IMR-90 (cell line): ENCODE measurements around the gene SLC4A5.

Experiments
- FOS ChIP-seq: fragments of 150-350 bp; IDR thresholded peaks from 2 replicates; pipeline ENCODE4 v1.6.1; 2016; ENCODE audit warnings: low read depth, low read length
- POLR2A ChIP-seq: IDR thresholded peaks from 2 replicates; pipeline ENCODE4 v1.6.1; 2012; ENCODE audit warnings: mild to moderate bottlenecking, low read depth, low read length
- SMC3 ChIP-seq: fragments of 150-350 bp; IDR thresholded peaks from 2 replicates; pipeline ENCODE4 v1.6.1; 2016; ENCODE audit warnings: low read depth, mild to moderate bottlenecking, antibody characterized with exemption, low read length, moderate library complexity
- TF ChIP-seq, protein P1 (sequence below): conservative IDR thresholded peaks from 2 replicates; pipeline ENCODE4 v1.5.1; 2012; ENCODE audit warnings: mild to moderate bottlenecking, low read depth, low read length, improper control_type of control experiment

- TF ChIP-seq, protein P1, sequence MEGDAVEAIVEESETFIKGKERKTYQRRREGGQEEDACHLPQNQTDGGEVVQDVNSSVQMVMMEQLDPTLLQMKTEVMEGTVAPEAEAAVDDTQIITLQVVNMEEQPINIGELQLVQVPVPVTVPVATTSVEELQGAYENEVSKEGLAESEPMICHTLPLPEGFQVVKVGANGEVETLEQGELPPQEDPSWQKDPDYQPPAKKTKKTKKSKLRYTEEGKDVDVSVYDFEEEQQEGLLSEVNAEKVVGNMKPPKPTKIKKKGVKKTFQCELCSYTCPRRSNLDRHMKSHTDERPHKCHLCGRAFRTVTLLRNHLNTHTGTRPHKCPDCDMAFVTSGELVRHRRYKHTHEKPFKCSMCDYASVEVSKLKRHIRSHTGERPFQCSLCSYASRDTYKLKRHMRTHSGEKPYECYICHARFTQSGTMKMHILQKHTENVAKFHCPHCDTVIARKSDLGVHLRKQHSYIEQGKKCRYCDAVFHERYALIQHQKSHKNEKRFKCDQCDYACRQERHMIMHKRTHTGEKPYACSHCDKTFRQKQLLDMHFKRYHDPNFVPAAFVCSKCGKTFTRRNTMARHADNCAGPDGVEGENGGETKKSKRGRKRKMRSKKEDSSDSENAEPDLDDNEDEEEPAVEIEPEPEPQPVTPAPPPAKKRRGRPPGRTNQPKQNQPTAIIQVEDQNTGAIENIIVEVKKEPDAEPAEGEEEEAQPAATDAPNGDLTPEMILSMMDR: no peak
- TF ChIP-seq POLR2A: no peak
- TF ChIP-seq FOS: no peak
- no peak for TF ChIP-seq SMC3
These were observed 47.4 kb upstream of the SLC4A5 start for GRCh38 chr2:74390606-74391005.
